Measurements from ENCODE around the gene VGLL4.

Gene VGLL4

GRCh38 chr3:11544412-11545181 lies 99.1 kb downstream of the VGLL4 start:
- TF ChIP-seq NFIC (IDR thresholded peaks at IDR 0.05) (peak; percentile 45; the same call in 1 of the 2 replicates), USF1 (IDR thresholded peaks at IDR 0.05) (no peak), TEAD4 (IDR thresholded peaks at IDR 0.05) (no peak)

GRCh38 chr3:11543948-11544387 lies 99.7 kb downstream of the VGLL4 start:
- TF ChIP-seq TCF12 (IDR thresholded peaks at IDR 0.05; ENCODE audit: low read depth) (no peak), CREB1 (IDR thresholded peaks at IDR 0.05; ENCODE audit: low read depth) (no peak), EP300 (IDR thresholded peaks at IDR 0.05; ENCODE audit: borderline replicate concordance) (no peak), CEBPB (IDR thresholded peaks at IDR 0.05) (no peak), TAF1 (IDR thresholded peaks at IDR 0.05; ENCODE audit: low read depth) (no peak), TEAD4 (IDR thresholded peaks at IDR 0.05) (no peak), MAX (IDR thresholded peaks at IDR 0.05) (no peak)

GRCh38 chr3:11543141-11543947 lies 100.4 kb downstream of the VGLL4 start:
- TF ChIP-seq TEAD4 (IDR thresholded peaks at IDR 0.05) (no peak), CREB1 (IDR thresholded peaks at IDR 0.05; ENCODE audit: low read depth) (no peak), NFIC (IDR thresholded peaks at IDR 0.05) (no peak), REST (IDR thresholded peaks at IDR 0.05; ENCODE audit: low read depth) (no peak), CEBPB (IDR thresholded peaks at IDR 0.05) (no peak), MAX (IDR thresholded peaks at IDR 0.05) (no peak), EP300 (IDR thresholded peaks at IDR 0.05; ENCODE audit: borderline replicate concordance) (no peak), EGR1 (IDR thresholded peaks at IDR 0.05) (no peak), FOXM1 (IDR thresholded peaks at IDR 0.05; ENCODE audit: borderline replicate concordance, low read depth) (no peak), TAF1 (IDR thresholded peaks at IDR 0.05; ENCODE audit: low read depth) (no peak), YY1 (IDR thresholded peaks at IDR 0.05; ENCODE audit: low read depth) (no peak), ZBTB7A (IDR thresholded peaks at IDR 0.05; ENCODE audit: low read depth) (no peak), RAD21 (IDR thresholded peaks at IDR 0.05; ENCODE audit: low read depth) (no peak), TCF12 (IDR thresholded peaks at IDR 0.05; ENCODE audit: low read depth) (no peak)

- TF ChIP-seq ZBTB7A (IDR thresholded peaks at IDR 0.05; ENCODE audit: low read depth) (no peak), EP300 (IDR thresholded peaks at IDR 0.05; ENCODE audit: borderline replicate concordance) (no peak)
Observed at GRCh38 chr3:11542551-11542950, 101.2 kb downstream of the VGLL4 start.

- TF ChIP-seq USF1 (IDR thresholded peaks at IDR 0.05) = no peak
- no peak for TF ChIP-seq TEAD4 (IDR thresholded peaks at IDR 0.05)
- TF ChIP-seq TAF1 (IDR thresholded peaks at IDR 0.05; ENCODE audit: low read depth) = no peak
- TF ChIP-seq YY1 (IDR thresholded peaks at IDR 0.05; ENCODE audit: low read depth) = no peak
- no peak for TF ChIP-seq REST (IDR thresholded peaks at IDR 0.05; ENCODE audit: low read depth)
- TF ChIP-seq TCF12 (IDR thresholded peaks at IDR 0.05; ENCODE audit: low read depth) = no peak
- TF ChIP-seq CEBPB (IDR thresholded peaks at IDR 0.05) = no peak
Observed at GRCh38 chr3:11541321-11542303, 102.1 kb downstream of the VGLL4 start.

All from Ishikawa (cell line).